HG02571 (cell line): ENCODE results near the gene CLN5.

Source experiments
- ATAC-seq: cut with Tn5 transposase; IDR thresholded peaks from one replicate; pipeline ENCODE4 v1.9.1; 2021; ENCODE audit warnings: mild to moderate bottlenecking, moderate library complexity; ENCODE audit not compliant: unreplicated experiment

Gene CLN5

DNA sequence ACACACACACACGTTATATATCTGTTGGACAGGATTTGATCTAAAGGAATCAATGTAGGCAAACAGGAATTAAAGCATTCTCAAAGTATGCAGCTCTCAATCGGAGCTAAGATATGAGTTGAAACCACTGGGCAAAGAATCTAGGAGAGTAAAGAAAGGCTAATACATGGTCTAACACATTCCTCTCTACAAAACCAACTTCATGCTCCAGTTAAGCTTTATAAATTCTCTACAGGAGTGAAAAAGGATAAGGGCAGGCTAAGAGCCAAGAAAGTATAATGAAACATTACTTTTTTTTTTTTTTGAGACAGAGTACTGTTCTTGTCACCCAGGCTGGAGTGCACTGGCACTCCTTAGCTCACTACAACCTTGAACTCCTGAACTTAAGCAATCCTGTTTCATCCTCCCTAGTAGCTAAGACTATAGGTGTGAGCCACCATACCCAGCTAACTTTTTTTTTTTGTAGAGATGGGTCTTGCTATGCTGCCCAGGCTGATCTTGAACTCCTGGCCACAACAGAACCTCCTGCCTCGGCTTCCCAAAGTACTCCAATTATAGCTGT lies 24.5 kb downstream of the CLN5 start:
- no peak for ATAC-seq

GRCh38 chr13:77016888-77017623 lies 25.2 kb downstream of the CLN5 start:
- ATAC-seq: no peak

DNA sequence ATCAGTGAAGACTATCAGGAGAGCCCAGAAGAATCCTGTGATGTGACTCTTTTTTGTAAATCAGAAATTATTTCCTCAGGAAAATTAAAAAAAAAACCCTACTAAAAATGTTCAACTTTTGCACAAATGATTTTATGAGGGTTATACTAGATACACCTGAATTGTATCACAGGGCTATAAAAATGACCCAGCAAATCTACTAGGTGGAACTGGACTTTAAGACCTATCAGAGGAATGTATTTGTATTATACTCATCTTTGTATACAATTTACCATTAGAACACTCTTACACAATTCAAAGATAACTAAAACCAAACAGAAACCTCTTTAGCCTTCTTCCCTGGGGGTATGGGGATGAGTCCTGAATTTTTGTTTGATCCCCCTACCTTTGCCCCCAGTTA lies 27.9 kb downstream of the CLN5 start:
- no peak for ATAC-seq

- ATAC-seq: no peak
Measured at GRCh38 chr13:77022341-77022740, 30.5 kb downstream of the CLN5 start.

DNA sequence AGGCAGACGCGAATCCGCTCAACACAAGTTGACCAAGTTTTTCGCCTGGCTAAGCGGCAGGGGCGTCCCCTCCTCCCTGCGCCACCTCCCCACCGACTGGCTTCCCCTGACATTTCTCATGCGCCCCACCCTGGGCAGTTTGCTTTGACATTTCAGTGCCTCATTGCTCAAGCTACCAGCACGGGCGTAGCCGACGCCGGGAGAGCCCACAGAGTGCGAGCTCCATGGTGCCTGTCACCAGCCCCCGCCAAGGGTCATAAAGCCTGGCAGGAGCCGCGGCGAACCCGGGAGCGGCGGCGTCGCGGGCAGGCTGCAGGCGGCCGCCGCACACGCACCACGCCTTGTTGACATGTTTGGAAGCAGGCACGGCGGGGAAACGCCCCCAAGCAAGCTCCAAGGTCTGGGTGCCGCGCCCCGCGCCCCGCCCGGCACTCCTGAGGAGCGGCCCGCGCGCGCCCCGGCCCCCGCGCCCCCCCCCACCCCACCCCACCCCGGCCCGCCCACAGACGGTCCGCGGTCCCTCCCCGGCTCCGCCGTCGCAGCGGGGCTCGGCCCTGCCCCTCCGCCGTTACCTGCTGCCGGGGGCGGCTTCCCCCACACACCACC lies 34.5 kb downstream of the CLN5 start:
- ATAC-seq: peak; percentile 52

DNA sequence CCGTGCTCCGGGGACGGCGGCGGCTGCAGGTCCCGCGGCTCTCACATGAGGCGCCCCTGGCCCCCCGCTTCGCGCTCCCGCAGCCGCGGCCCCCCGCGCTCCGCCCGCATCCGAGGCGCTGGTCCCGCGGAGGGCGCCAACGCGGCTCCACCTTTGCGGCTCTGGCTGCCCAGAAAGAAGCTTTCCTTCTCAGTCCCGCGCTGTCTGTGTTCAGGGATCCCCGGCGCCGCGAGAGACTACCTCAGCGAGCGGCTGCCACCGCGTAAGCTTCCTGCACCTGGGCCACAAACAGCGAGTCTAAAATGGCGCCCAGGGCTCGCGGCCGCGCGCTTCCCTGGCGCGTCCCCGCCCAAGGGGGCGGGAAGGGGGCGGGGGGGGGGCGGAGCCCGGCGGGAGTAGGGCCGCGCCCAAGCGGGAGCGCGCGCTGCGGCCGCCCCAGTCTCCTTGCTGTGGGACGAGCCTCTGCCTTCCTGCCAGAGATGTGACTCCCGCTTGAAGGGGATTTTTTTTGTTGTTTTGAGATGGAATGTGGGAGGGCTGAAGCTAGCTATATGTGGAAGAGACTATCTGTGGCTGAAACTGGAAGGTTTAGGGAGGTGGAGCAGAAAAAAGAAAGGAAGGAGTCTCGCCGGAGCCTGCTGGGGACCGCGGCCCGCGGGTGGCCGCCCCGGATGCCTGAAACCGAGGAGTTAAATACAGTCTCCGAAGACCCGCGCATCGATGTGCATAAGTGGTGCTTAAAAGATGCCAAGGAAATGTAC lies 35.2 kb downstream of the CLN5 start, which contains the start of gene FBXL3:
FBXL3 (minus strand) TSS at position 299 of the 761 bp plus-strand sequence. CDS start 5,299 bp downstream, outside the sequence.
- ATAC-seq: peak; percentile 48

DNA sequence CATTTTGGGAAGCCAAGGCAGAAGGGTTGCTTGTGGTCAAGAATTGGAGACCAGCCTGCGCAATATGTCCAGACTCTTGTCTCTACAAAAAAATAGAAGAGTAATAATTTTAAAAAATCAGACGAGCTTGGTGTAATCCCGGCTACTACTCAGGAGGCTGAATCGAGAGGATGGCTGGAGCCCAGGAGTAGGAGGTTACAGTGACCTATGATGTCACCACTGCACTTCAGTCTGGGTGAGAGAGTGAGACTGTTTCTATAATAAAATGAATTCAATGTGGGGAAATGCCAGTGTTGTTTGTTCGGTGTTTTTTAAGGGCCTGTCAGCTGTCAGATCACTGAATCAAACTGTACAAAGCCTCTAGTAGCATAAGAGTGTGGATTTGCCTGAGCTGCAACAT lies 36.3 kb downstream of the CLN5 start:
- no peak for ATAC-seq

GRCh38 chr13:77029436-77029835 lies 37.6 kb downstream of the CLN5 start:
- no peak for ATAC-seq

GRCh38 chr13:77031656-77032243 lies 39.9 kb downstream of the CLN5 start:
- no peak for ATAC-seq

- ATAC-seq: no peak
Measured at GRCh38 chr13:77033717-77034302, 41.9 kb downstream of the CLN5 start.

- no peak for ATAC-seq
Measured at GRCh38 chr13:77034881-77035280, 43.0 kb downstream of the CLN5 start.

DNA sequence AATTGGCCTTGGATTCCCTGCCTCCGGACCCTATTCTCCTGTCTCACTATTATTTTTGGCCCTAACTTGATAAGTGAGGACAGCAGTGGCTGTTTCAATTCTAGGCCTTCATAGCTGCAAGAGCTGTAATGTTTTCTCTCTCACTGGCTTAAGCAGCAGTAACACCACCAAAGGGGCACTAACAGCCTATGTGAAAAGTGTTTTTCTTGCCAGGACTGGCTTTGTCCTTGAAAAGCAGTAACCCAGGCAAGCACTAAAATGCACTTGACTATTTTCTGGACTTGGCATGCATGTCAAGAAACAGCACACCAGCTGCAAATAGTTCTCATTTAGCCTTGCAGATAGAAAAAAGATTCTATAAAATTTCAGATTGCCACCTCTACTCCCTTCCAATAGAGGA lies 44.4 kb downstream of the CLN5 start:
- no peak for ATAC-seq

- no peak for ATAC-seq
Measured at GRCh38 chr13:77038907-77039480, 47.1 kb downstream of the CLN5 start.

DNA sequence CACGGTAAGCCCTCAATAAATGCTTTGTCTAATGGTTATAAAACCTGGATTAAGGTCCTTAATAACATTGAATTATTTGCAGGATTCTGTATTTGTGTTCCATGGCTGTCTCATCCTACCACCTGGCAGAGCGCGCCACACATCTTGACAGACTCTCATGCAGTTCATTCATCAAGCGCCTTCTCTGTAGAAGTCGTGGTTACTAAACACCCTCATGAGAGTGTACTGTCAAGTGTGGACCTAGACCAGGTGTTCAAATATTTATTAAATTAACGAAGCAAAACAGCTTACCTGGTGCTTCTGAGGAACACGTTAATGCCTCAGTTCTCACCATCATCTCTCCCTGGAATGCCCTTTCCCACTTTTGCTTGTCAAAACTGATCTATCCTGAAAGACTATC lies 48.2 kb downstream of the CLN5 start:
- ATAC-seq: no peak

- ATAC-seq: no peak
Measured at GRCh38 chr13:77040835-77041234, 49.0 kb downstream of the CLN5 start.

DNA sequence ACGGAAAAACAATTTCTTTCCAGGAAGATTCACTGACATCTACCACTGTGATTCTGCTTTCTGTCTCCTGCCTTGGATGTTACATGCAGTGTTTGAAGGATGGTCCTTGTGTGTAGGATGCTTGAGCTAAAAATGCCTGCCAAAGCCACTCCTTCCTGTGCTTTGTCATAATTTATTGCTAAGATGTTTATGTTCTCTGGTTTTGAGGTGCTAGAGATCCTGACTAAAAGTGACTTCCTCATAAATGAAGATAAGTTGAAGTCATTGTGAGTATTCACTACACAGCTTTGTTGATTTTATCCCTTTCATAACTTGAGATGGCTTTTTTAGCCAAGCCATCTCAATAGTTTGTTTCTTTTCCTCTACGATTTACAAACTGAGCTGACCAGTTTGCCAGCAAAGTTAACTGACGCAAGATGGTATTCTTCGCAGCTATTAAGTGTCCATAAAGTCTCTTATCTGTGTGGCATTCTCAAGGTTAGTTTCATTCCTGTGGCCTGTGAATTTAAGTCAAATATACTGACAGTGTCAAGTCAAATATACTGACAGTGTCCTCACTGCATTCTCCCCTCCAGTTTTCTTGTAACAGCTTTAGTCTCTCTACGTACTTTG lies 50.8 kb downstream of the CLN5 start:
- no peak for ATAC-seq

GRCh38 chr13:77047649-77048343 lies 55.9 kb downstream of the CLN5 start:
- ATAC-seq: no peak

GRCh38 chr13:77048681-77049080 lies 56.8 kb downstream of the CLN5 start:
- no peak for ATAC-seq

DNA sequence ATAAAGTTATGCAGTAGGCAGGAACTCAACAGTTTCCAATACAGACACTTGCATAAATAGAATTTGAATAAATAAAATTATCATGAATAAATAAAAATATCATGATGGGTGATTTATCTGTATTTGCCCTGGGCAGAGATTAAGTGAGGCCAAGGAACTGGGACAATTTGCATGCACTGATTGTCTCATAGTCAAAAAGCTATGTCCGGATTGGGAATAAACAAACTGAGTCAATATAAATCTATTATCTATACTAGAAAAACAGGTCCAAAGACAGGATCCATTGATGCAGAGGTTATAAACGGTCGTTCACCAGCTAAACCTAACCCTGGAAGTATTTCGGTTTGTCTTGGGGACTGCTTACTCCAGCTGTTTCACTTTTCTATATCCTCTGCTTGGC lies 61.3 kb downstream of the CLN5 start:
- no peak for ATAC-seq
